ENCODE measurements around the gene SMARCA2.

Gene SMARCA2

DNA sequence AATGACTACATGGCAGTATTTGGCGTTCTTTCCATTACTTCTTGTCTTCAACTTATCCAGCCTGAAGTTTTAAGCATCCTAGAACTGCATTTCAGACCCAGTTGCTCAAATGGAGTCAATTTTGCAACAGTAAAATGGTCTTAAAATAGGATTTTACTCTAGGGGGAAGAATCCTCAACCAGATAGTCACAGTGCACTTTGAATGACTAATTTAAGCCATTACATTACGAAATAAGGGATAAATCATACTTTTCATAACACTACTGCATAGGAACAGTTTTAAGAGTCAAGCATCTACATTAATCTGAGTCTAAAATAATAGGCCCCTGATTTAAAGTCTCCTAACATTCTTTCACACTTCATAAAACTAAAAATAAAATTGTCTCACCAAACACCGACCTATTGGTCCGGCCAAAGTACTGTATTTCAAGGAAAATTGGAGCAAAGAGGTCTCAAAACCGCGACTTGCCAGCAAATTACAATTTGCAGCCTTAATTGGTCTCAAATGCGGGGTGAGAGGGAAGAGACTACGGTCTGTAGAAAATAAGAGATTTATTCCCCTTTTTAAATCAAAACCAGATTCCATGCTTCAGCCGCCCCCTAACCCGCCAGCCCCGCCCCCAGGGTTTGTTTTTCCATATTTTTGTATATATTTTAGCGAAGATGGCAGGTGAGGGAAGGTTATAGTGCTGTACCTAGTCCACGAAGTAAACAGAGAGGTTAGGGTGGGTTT is 1.2 kb upstream of the SMARCA2 start:
- TF ChIP-seq, protein P1, sequence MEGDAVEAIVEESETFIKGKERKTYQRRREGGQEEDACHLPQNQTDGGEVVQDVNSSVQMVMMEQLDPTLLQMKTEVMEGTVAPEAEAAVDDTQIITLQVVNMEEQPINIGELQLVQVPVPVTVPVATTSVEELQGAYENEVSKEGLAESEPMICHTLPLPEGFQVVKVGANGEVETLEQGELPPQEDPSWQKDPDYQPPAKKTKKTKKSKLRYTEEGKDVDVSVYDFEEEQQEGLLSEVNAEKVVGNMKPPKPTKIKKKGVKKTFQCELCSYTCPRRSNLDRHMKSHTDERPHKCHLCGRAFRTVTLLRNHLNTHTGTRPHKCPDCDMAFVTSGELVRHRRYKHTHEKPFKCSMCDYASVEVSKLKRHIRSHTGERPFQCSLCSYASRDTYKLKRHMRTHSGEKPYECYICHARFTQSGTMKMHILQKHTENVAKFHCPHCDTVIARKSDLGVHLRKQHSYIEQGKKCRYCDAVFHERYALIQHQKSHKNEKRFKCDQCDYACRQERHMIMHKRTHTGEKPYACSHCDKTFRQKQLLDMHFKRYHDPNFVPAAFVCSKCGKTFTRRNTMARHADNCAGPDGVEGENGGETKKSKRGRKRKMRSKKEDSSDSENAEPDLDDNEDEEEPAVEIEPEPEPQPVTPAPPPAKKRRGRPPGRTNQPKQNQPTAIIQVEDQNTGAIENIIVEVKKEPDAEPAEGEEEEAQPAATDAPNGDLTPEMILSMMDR (IDR thresholded peaks at IDR 0.05; ENCODE audit: borderline replicate concordance, insufficient read depth, low read depth, low read length) = no peak
- peak overlapping the region; percentile 95 for H3K4me3 ChIP-seq (ENCODE audit: low read depth, low read length)

DNA sequence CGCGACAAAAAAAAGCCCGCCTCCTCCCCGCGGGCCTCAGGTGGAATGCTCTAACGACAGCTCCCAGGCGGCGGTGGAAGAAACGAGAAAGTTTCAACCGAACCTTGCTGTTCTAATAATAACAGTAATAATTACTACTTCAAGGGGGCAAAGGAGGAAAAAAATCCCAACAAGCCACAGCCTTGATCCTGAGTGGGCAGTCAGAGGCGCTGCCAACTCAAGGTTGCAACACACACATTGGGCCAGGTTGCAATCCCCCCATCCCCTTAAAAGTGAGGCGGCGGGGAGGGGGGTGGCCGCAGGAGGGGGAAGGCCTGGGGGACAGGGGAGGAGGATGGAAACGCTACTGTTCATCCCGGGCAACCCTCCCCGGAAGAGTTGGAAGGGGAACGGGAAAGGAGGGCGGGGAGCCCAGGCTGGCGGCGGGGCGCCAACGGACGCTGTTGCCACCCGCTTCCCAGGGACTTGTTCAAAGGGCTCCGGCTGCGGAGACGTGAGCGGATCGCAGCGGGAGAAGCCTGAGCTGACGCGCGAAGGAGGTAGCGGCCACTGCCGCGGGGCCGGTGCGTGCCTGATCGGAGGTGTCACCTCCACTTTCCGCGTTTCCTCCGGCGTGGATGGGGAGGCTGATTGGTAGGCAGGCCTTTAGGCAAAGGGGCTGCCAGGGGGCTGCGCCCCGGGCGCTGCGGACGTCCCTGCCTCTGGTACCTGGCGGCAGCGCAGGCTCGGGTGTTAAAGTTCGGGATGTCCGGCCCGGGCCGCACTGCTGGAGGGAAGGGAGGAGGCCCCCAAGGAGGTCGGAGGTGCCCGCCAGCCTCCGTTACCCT is 647 bp downstream of the SMARCA2 start:
- peak overlapping the region; percentile 97 for H3K4me3 ChIP-seq (ENCODE audit: low read depth, low read length)
- TF ChIP-seq, protein P1 (IDR thresholded peaks at IDR 0.05; ENCODE audit: borderline replicate concordance, insufficient read depth, low read depth, low read length) = no peak

DNA sequence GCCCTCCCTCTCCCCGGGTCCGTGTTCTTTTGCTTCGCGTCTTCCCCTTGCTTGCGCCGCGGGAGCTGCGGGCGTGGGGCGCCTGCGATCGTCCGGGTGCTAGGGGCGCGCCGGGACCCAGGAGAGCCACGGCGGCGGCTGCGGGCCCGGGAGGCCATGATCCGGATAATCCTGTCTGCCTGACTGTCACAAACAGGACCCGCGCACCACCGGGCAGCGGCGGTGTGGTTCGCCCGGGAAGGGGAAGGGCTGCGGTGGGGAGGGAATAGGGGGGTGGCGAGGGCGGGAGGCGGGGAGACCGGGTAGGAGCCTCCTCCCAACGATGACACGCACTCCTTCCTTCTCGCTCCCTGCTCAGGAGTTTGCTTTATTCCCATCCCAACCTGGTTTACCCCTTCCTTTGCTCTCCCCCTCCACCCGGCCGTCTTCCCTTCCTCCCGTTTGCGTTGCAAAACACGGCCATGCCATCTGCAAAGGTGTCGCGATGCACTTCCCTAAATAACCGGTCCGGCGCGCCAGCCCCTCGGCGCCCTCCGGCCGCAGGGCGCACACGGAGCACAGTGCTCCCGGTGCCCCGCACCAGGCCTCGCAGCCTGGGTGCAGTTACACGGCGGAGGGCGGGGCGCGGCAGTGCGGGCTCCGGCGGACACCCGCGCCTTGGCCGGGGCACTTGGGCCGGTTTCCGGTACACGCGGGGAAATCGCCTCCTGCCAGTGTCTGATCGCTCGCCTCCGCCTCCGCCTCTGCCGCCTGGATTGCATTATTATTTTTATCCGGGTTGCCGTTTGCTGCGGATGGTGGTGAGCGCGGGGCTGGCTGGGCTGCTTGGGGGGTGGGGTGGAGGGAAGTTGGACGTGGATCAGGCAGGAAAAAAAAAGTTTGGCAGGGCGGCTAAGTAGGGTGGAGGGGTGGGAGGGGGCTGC is 1.5 kb downstream of the SMARCA2 start:
- TF ChIP-seq, protein P1 (IDR thresholded peaks at IDR 0.05; ENCODE audit: borderline replicate concordance, insufficient read depth, low read depth, low read length) = no peak
- peak overlapping the region; percentile 97 for H3K4me3 ChIP-seq (ENCODE audit: low read depth, low read length)

DNA sequence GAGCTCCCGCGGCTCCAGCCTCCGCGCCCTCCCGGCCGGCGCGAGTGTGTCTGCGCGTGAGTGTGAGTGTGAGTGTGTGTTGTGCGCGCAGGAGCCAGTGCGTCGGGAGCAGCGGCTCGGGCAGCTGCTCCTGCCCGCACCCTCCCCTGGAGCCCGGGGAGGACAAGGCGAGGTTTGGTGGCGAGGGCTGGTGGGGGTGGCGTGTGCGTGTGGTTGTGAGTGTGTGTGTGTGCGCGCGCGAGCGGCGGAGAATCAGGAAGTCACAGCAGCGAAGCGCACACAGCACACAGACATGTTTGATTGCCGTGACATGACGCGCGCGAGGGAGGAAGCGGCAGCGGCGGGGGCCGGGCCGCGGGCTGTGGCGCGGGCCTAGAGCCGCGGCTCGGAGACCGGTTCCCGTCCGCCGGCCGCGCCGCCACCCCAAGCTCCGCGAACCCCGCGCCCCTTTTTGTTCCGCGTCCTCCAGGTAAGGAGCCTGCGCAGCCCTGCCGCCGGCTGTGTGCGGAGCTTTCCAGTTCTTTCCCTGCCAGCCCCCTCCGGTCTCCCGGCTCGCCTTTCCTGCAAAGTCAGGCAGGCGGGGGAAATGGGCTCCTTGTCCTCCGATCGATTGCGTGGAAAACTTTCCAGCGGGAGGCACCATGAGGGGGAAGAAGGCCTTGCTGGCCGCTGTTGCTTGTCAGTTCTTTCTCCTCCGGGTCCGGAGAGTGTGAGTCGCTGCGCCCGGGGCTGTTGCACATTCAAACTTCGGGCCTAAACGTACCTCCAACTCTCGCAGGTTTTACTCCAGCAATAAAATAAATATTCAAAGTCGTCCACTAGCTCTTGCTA is 2.4 kb downstream of the SMARCA2 start:
- TF ChIP-seq, protein P1 (IDR thresholded peaks at IDR 0.05; ENCODE audit: borderline replicate concordance, insufficient read depth, low read depth, low read length) = no peak
- peak overlapping the region; percentile 97 for H3K4me3 ChIP-seq (ENCODE audit: low read depth, low read length)

DNA sequence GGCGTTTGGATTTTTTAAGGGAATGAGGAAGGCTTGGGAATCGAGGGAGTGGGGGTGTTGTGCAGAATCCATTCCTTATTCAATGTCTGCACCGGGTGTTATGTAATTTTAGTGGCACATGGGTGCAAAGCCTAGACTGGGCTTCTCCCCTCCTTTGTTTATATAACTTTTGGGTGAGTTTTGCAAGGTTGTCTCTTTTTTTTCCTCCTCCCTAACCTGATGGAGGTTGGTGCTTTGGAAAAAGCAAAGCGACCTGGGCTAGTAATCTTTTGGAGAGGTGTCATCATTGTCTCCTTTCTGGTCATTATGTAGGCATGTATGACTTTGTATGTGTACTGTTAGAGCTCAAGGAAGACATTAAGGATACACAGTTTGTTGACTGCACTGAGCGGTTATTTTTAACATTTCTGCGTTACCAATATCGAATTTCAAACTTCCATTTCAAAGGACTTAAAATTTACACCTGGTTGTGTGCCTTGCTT is 3.1 kb downstream of the SMARCA2 start:
- H3K4me3 ChIP-seq (ENCODE audit: low read depth, low read length) = peak overlapping the region; percentile 97
- TF ChIP-seq, protein P1 (IDR thresholded peaks at IDR 0.05; ENCODE audit: borderline replicate concordance, insufficient read depth, low read depth, low read length) = no peak
